GM23338 (cell line): Measurements from ENCODE around the gene HP. TPM values are rescaled to one million over a fixed set of nuclear protein-coding genes. Genes with fewer than 3 reads are reported as not detected.

ENCODE experiments used
- ATAC-seq: fragments of 200-7000 bp; cut with Tn5 transposase; 3 replicates; pipeline ENCODE4 v1.9.1; 2020
- DNase-seq: peaks from one replicate; pipeline ENCODE4 v3.0.0-alpha.2; 2015; ENCODE audit warnings: low spot score
- H2AFZ ChIP-seq: fragments of 200-600 bp; sonication (generic); 2 replicates; pipeline ENCODE4 v1.8.0; 2016; ENCODE audit warnings: antibody characterized with exemption, mild to moderate bottlenecking, moderate library complexity
- H3F3A ChIP-seq: fragments of 200-600 bp; sonication (generic); replicated peaks from 2 replicates; pipeline ENCODE4 v1.8.0; 2017; ENCODE audit warnings: antibody characterized with exemption, mixed run types, low read depth
- H3K27ac ChIP-seq: fragments of 200-600 bp; sonication (generic); 2 replicates; pipeline ENCODE4 v1.6.1; 2016; ENCODE audit warnings: low read depth
- H3K27me3 ChIP-seq: fragments of 200-600 bp; sonication (generic); 2 replicates; pipeline ENCODE4 v1.8.0; 2016; ENCODE audit warnings: mild to moderate bottlenecking, mixed run types, moderate library complexity; ENCODE audit not compliant: insufficient read depth
- H3K36me3 ChIP-seq: fragments of 200-600 bp; sonication (generic); 2 replicates; pipeline ENCODE4 v1.8.0; 2016; ENCODE audit warnings: mild to moderate bottlenecking; ENCODE audit not compliant: insufficient read depth
- H3K4me1 ChIP-seq: fragments of 200-600 bp; sonication (generic); 2 replicates; pipeline ENCODE4 v1.8.0; 2016; ENCODE audit warnings: mild to moderate bottlenecking, moderate library complexity; ENCODE audit not compliant: insufficient read depth
- H3K4me2 ChIP-seq: fragments of 200-600 bp; sonication (generic); 2 replicates; pipeline ENCODE4 v1.7.1; 2017; ENCODE audit warnings: mixed run types
- H3K4me3 ChIP-seq: fragments of 200-600 bp; sonication (generic); 2 replicates; pipeline ENCODE4 v1.6.1; 2016; ENCODE audit warnings: mixed run types
- H3K79me2 ChIP-seq: fragments of 200-600 bp; sonication (generic); replicated peaks from 2 replicates; pipeline ENCODE4 v1.8.0; 2017; ENCODE audit warnings: mild to moderate bottlenecking; ENCODE audit not compliant: insufficient read depth
- H3K9me2 ChIP-seq: fragments of 200-600 bp; sonication (generic); 2 replicates; pipeline ENCODE4 v1.8.0; 2017; ENCODE audit not compliant: insufficient read depth
- H4K20me1 ChIP-seq: fragments of 200-600 bp; sonication (generic); replicated peaks from 2 replicates; pipeline ENCODE4 v1.8.0; 2017; ENCODE audit warnings: mild to moderate bottlenecking; ENCODE audit not compliant: insufficient read depth
- H3K27ac Mint-ChIP-seq: 2 replicates; pipeline ENCODE4 v1.8.0; 2020; ENCODE audit warnings: inconsistent platforms, mild to moderate bottlenecking, moderate library complexity, mixed read lengths
- H3K27me3 Mint-ChIP-seq: 3 replicates; pipeline ENCODE4 v1.8.0; 2022; ENCODE audit warnings: low read depth, mild to moderate bottlenecking, moderate library complexity, mixed read lengths, inconsistent platforms; ENCODE audit not compliant: insufficient read depth, poor library complexity
- H3K36me3 Mint-ChIP-seq: 3 replicates; pipeline ENCODE4 v1.8.0; 2021; ENCODE audit warnings: low read depth, mild to moderate bottlenecking, inconsistent platforms, moderate library complexity, mixed read lengths
- H3K4me1 Mint-ChIP-seq: 3 replicates; pipeline ENCODE4 v1.8.0; 2020; ENCODE audit warnings: mild to moderate bottlenecking, inconsistent platforms, mixed read lengths
- H3K4me3 Mint-ChIP-seq: 3 replicates; pipeline ENCODE4 v1.8.0; 2021; ENCODE audit warnings: moderate library complexity, mild to moderate bottlenecking, inconsistent platforms, mixed read lengths
- H3K9me3 Mint-ChIP-seq: 3 replicates; pipeline ENCODE4 v1.8.0; 2020; ENCODE audit warnings: moderate library complexity, mild to moderate bottlenecking, inconsistent platforms, mixed read lengths
- CREB1 ChIP-seq: fragments of 250-450 bp; sonication (Bioruptor Pico); IDR thresholded peaks from 2 replicates; pipeline ENCODE4 v1.5.0; 2020; ENCODE audit warnings: low read depth, mild to moderate bottlenecking, moderate library complexity
- EZH2 ChIP-seq: fragments of 200-600 bp; sonication (generic); IDR thresholded peaks from one replicate; pipeline ENCODE4 v1.8.0; 2017; ENCODE audit warnings: antibody characterized with exemption, mild to moderate bottlenecking, low read depth; ENCODE audit not compliant: unreplicated experiment
- EZH2phosphoT487 ChIP-seq: fragments of 200-600 bp; sonication (generic); IDR thresholded peaks from one replicate; pipeline ENCODE4 v1.8.1; 2018; ENCODE audit warnings: antibody characterized with exemption; ENCODE audit not compliant: unreplicated experiment
- JUNB ChIP-seq: IDR thresholded peaks from one replicate; pipeline ENCODE4 v1.6.1; 2016; ENCODE audit warnings: antibody characterized with exemption; ENCODE audit not compliant: unreplicated experiment
- NANOG ChIP-seq: IDR thresholded peaks from 2 replicates; pipeline ENCODE4 v1.6.1; 2016; ENCODE audit warnings: antibody characterized with exemption, borderline replicate concordance
- POLR2AphosphoS5 ChIP-seq: IDR thresholded peaks from 2 replicates; pipeline ENCODE4 v1.6.1; 2016; ENCODE audit warnings: antibody characterized with exemption, low read depth
- STAT1 ChIP-seq: IDR thresholded peaks from one replicate; pipeline ENCODE4 v1.6.1; 2016; ENCODE audit warnings: antibody characterized with exemption; ENCODE audit not compliant: unreplicated experiment
- ZNF114 ChIP-seq: fragments of 250-450 bp; sonication (Bioruptor Pico); IDR thresholded peaks from 2 replicates; pipeline ENCODE4 v1.5.0; 2020; ENCODE audit warnings: mild to moderate bottlenecking, moderate library complexity
- ZNF331 ChIP-seq: fragments of 250-450 bp; sonication (Bioruptor Pico); IDR thresholded peaks from 2 replicates; pipeline ENCODE4 v1.5.0; 2020; ENCODE audit warnings: low read depth, mild to moderate bottlenecking, moderate library complexity
- polyA plus RNA-seq: library from polyadenylated mRNA; unstranded; fragments of >200 nt; fragmentation: Nextera tagmentation; extraction: Ambion mirVana; gene quantifications from 2 replicates; pipeline ENCODE4 v1.2.1, GENCODE V29; 2016
- total RNA-seq: library from RNA; depleted of rRNA; stranded (reverse); fragments of >200 nt; shearing (Covaris generic); gene quantifications from 2 replicates; pipeline ENCODE4 v1.2.3, GENCODE V29; 2014
- TF ChIP-seq, protein P1 (sequence below): IDR thresholded peaks from 2 replicates; pipeline ENCODE4 v1.6.1; 2016; ENCODE audit warnings: antibody characterized with exemption
- TF ChIP-seq, protein P2 (sequence below), 2 experiments: fragments of 200-600 bp in 1 of 2; sonication (generic) in 1 of 2; conservative IDR thresholded peaks; 2 replicates each; pipeline versions ENCODE4 v1.5.1 to v1.6.1; 2016 to 2017; ENCODE audit warnings: antibody characterized with exemption in 2 of 2, low read depth in 2 of 2, mild to moderate bottlenecking in 2 of 2, moderate library complexity in 1 of 2
- TF ChIP-seq, protein P3 (sequence below): IDR thresholded peaks from one replicate; pipeline ENCODE4 v1.6.1; 2018; ENCODE audit warnings: antibody characterized with exemption; ENCODE audit not compliant: unreplicated experiment

The HP gene
- total and polyA plus RNA-seq, 2 experiments from 2014 or later: 0.26 TPM; not detected in 1

DNA sequence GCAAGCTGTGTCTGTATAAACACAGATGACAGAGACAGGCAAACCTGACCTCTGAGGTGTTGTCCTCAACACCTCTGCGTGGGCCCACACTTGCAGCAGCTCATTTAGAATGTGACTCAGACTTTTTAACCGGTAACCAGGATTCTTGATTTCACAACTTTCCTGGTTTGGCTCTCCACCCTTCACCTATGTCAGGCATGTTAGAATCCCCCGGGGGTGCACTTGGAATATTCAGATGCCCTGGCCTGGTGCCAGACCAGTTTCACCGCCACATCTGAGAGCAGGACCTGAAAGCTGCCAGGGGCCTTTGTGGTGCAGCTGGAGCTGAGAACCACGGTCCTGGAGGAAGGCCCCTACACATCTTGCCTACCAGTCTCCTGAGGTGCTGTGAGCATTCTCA is 40.9 kb upstream of the HP start (continued):
- TF ChIP-seq STAT1 (no peak), NANOG (no peak)
- TF ChIP-seq, protein P1, sequence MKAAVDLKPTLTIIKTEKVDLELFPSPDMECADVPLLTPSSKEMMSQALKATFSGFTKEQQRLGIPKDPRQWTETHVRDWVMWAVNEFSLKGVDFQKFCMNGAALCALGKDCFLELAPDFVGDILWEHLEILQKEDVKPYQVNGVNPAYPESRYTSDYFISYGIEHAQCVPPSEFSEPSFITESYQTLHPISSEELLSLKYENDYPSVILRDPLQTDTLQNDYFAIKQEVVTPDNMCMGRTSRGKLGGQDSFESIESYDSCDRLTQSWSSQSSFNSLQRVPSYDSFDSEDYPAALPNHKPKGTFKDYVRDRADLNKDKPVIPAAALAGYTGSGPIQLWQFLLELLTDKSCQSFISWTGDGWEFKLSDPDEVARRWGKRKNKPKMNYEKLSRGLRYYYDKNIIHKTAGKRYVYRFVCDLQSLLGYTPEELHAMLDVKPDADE: no peak

DNA sequence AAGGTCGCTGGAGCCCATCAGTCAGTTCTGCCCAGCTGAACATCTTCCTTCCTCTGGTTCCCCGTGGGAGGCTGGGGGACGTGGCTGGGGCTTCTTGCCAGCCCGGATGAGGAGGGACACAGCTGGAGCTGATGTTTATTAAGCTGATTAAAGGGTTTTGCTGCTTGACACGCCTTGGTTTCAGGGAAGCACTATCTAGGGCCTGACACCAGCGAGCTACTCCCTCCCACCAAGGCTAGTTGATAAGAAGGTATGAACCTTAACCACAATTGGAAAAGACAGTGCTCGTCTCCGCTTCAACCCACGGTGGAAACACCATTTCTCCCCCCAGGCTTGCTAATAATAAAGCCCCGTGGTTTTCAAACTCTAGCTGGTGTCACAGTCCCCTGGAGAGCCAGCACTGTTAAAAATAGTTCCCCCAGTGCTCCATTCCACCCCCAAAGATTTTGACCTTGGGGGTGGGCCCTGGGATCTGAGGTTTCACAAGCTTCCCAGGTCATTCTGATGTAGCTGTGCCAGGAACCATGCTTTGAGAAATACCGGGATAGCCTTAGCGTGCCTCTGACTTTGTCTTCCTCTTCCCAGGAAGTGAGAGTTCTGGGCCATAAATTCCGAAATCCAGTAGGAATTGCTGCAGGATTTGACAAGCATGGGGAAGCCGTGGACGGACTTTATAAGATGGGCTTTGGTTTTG is 40.3 kb upstream of the HP start:
- H4K20me1 ChIP-seq: peaks cover 3% of the 10 kb centered on the region; the same call in 1 of the 2 replicates
- Mint-ChIP-seq H3K4me3 (no peak overlapping the region), H3K27me3 (no peaks in the 10 kb centered on the region), H3K36me3 (peaks cover 42% of the 10 kb centered on the region), H3K9me3 (peaks cover 3% of the 10 kb centered on the region; the same call in 1 of the 3 replicates), H3K27ac (no peak overlapping the region), H3K4me1 (peaks cover 4% of the 10 kb centered on the region; the same call in 1 of the 3 replicates)
- H3K79me2 ChIP-seq: peaks cover 10% of the 10 kb centered on the region
- H3K27me3 ChIP-seq: no peaks in the 10 kb centered on the region
- H3K4me2 ChIP-seq: no peak overlapping the region
- no peak for DNase-seq
- peaks cover 4% of the 10 kb centered on the region; the same call in 1 of the 2 replicates for H3K36me3 ChIP-seq
- H3K9me2 ChIP-seq: no peaks in the 10 kb centered on the region
- H3F3A ChIP-seq: no peaks in the 10 kb centered on the region
- no peak overlapping the region for H3K4me3 ChIP-seq
- no peak overlapping the region for H3K27ac ChIP-seq
- no peak overlapping the region for H2AFZ ChIP-seq
- no peak for ATAC-seq
- no peaks in the 10 kb centered on the region for H3K4me1 ChIP-seq
- TF ChIP-seq EZH2: no peak
- TF ChIP-seq STAT1: no peak
- TF ChIP-seq ZNF114 (CRISPR knock-in tag): no peak
- TF ChIP-seq ZNF331 (CRISPR knock-in tag): no peak
- no peak for TF ChIP-seq JUNB
- TF ChIP-seq, protein P2, sequence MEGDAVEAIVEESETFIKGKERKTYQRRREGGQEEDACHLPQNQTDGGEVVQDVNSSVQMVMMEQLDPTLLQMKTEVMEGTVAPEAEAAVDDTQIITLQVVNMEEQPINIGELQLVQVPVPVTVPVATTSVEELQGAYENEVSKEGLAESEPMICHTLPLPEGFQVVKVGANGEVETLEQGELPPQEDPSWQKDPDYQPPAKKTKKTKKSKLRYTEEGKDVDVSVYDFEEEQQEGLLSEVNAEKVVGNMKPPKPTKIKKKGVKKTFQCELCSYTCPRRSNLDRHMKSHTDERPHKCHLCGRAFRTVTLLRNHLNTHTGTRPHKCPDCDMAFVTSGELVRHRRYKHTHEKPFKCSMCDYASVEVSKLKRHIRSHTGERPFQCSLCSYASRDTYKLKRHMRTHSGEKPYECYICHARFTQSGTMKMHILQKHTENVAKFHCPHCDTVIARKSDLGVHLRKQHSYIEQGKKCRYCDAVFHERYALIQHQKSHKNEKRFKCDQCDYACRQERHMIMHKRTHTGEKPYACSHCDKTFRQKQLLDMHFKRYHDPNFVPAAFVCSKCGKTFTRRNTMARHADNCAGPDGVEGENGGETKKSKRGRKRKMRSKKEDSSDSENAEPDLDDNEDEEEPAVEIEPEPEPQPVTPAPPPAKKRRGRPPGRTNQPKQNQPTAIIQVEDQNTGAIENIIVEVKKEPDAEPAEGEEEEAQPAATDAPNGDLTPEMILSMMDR (conservative IDR thresholded peaks at IDR 0.05; ENCODE audit: low read depth in 2 of 2): no peak
- TF ChIP-seq POLR2AphosphoS5: no peak
- TF ChIP-seq EZH2phosphoT487: no peak
- TF ChIP-seq, protein P1: no peak
- no peak for TF ChIP-seq NANOG
- TF ChIP-seq CREB1 (CRISPR knock-in tag): no peak
- TF ChIP-seq, protein P3, sequence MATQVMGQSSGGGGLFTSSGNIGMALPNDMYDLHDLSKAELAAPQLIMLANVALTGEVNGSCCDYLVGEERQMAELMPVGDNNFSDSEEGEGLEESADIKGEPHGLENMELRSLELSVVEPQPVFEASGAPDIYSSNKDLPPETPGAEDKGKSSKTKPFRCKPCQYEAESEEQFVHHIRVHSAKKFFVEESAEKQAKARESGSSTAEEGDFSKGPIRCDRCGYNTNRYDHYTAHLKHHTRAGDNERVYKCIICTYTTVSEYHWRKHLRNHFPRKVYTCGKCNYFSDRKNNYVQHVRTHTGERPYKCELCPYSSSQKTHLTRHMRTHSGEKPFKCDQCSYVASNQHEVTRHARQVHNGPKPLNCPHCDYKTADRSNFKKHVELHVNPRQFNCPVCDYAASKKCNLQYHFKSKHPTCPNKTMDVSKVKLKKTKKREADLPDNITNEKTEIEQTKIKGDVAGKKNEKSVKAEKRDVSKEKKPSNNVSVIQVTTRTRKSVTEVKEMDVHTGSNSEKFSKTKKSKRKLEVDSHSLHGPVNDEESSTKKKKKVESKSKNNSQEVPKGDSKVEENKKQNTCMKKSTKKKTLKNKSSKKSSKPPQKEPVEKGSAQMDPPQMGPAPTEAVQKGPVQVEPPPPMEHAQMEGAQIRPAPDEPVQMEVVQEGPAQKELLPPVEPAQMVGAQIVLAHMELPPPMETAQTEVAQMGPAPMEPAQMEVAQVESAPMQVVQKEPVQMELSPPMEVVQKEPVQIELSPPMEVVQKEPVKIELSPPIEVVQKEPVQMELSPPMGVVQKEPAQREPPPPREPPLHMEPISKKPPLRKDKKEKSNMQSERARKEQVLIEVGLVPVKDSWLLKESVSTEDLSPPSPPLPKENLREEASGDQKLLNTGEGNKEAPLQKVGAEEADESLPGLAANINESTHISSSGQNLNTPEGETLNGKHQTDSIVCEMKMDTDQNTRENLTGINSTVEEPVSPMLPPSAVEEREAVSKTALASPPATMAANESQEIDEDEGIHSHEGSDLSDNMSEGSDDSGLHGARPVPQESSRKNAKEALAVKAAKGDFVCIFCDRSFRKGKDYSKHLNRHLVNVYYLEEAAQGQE: no peak
